HEK293T (cell line): ENCODE measurements around the gene SLC10A7.

Experiments used
- BHLHE40 ChIP-seq: fragments of 450-650 bp; IDR thresholded peaks from 2 replicates; pipeline ENCODE4 v1.6.1; 2016; ENCODE audit warnings: mild to moderate bottlenecking, moderate library complexity, borderline replicate concordance
- ELF4 ChIP-seq: fragments of 450-650 bp; IDR thresholded peaks from 2 replicates; pipeline ENCODE4 v1.6.1; 2017; ENCODE audit warnings: antibody characterized with exemption
- FOXK2 ChIP-seq: fragments of 450-650 bp; IDR thresholded peaks from 2 replicates; pipeline ENCODE4 v1.6.1; 2016; ENCODE audit warnings: mild to moderate bottlenecking
- FOXM1 ChIP-seq: fragments of 450-650 bp; IDR thresholded peaks from 2 replicates; pipeline ENCODE4 v1.6.1; 2017; ENCODE audit warnings: mild to moderate bottlenecking, borderline replicate concordance
- HDGF ChIP-seq: fragments of 450-650 bp; IDR thresholded peaks from 2 replicates; pipeline ENCODE4 v1.6.1; 2017; ENCODE audit warnings: antibody characterized with exemption, borderline replicate concordance
- LEF1 ChIP-seq: fragments of 450-650 bp; IDR thresholded peaks from 2 replicates; pipeline ENCODE4 v1.6.1; 2017; ENCODE audit warnings: mild to moderate bottlenecking, borderline replicate concordance
- SP1 ChIP-seq: fragments of 450-650 bp; IDR thresholded peaks from 2 replicates; pipeline ENCODE4 v1.6.1; 2017
- SUZ12 ChIP-seq: fragments of 450-650 bp; IDR thresholded peaks from 2 replicates; pipeline ENCODE4 v1.6.1; 2016; ENCODE audit warnings: mild to moderate bottlenecking

- no peak for TF ChIP-seq HDGF
- no peak for TF ChIP-seq LEF1
- no peak for TF ChIP-seq FOXK2
- no peak for TF ChIP-seq SUZ12
- TF ChIP-seq SP1, result no peak
- no peak for TF ChIP-seq ELF4
- TF ChIP-seq BHLHE40, result no peak
- TF ChIP-seq FOXM1, result no peak
Observed at GRCh38 chr4:146437778-146438177, 84.0 kb downstream of the SLC10A7 start.
